GM12878 (cell line): ENCODE data around the gene SH3D19. TPM values are rescaled to one million over a fixed set of nuclear protein-coding genes. Genes with fewer than 3 reads are reported as not detected.

Experiments
- ATAC-seq: fragments of 200-7000 bp; cut with Tn5 transposase; 3 replicates; pipeline ENCODE4 v1.9.1; 2020; ENCODE audit warnings: mild to moderate bottlenecking, moderate library complexity
- BruUV-seq: library from RNA; stranded (reverse); fragments of 400-500 nt; replicated peaks from 2 replicates; lab custom pipeline; 2021; lab: Mats Ljungman, UMichigan
- CTCF ChIA-PET: fragments of 300-600 bp; sonication (Branson Sonifier 250); formaldehyde crosslinking; extraction: SDS; loops from one replicate; lab custom pipeline; 2021; ENCODE audit warnings: inconsistent platforms; lab: Yijun Ruan, JAX
- POLR2A ChIA-PET: fragments of 350-600 bp; formaldehyde crosslinking; extraction: SDS; loops from one replicate; lab custom pipeline; 2021; ENCODE audit warnings: inconsistent platforms; lab: Charles Lee
- RAD21 ChIA-PET: fragments of 300-600 bp; sonication (Branson Sonifier 250); formaldehyde crosslinking; loops from one replicate; lab custom pipeline; 2023; ENCODE audit warnings: antibody characterized with exemption; ENCODE audit not compliant: unreplicated experiment; lab: Charles Lee
- SMC1A ChIA-PET: fragments of 300-600 bp; sonication (Branson Sonifier 250); formaldehyde crosslinking; loops from one replicate; lab custom pipeline; 2023; ENCODE audit not compliant: unreplicated experiment, uncharacterized antibody; lab: Charles Lee
- DNase-seq: peaks from one replicate; pipeline ENCODE4 v3.0.0-alpha.2; 2011; ENCODE audit warnings: low read depth, low spot score
- FAIRE-seq: peaks from 3 replicates; lab custom pipeline; 2011; peaks lifted over from hg19 to GRCh38; lab: Jason Lieb, UNC
- H2AFZ ChIP-seq: 2 replicates; pipeline ENCODE4 v1.6.0; 2011; ENCODE audit warnings: low read depth, low read length, control low read depth; ENCODE audit not compliant: control insufficient read depth
- H3K27ac ChIP-seq: 2 replicates; pipeline ENCODE4 v1.5.1; 2011; ENCODE audit warnings: control low read depth; ENCODE audit not compliant: control insufficient read depth, insufficient read depth
- H3K27me3 ChIP-seq, 2 experiments: replicated peaks in 1 of 2; 2 replicates each; pipeline versions ENCODE4 v1.6.0 to v1.6.1; 2011; ENCODE audit warnings: low read length in 1 of 2; ENCODE audit not compliant: control insufficient read depth in 2 of 2, insufficient read depth in 2 of 2
- H3K36me3 ChIP-seq, 2 experiments: 2 replicates each; pipeline ENCODE4 v1.5.1; 2011; ENCODE audit warnings: low read length in 1 of 2; ENCODE audit not compliant: control insufficient read depth in 2 of 2, insufficient read depth in 2 of 2
- H3K4me1 ChIP-seq: 2 replicates; pipeline ENCODE4 v1.6.1; 2011; ENCODE audit warnings: mild to moderate bottlenecking, low read length, moderate library complexity, mixed read lengths; ENCODE audit not compliant: control insufficient read depth, insufficient read depth
- H3K4me2 ChIP-seq: 2 replicates; pipeline ENCODE4 v1.6.0; 2011; ENCODE audit warnings: control low read depth; ENCODE audit not compliant: control insufficient read depth, insufficient read depth
- H3K4me3 ChIP-seq: fragments of 200-600 bp; sonication (generic); 2 replicates; pipeline ENCODE4 v1.5.1; 2016
- H3K79me2 ChIP-seq: 2 replicates; pipeline ENCODE4 v1.6.0; 2011; ENCODE audit warnings: low read length; ENCODE audit not compliant: control insufficient read depth, insufficient read depth
- H3K9ac ChIP-seq: 2 replicates; pipeline ENCODE4 v1.8.0; 2011; ENCODE audit warnings: low read length, control low read depth, mixed read lengths; ENCODE audit not compliant: control insufficient read depth, insufficient read depth
- H3K9me3 ChIP-seq: replicated peaks from 3 replicates; pipeline ENCODE4 v1.5.1; 2011; ENCODE audit warnings: mild to moderate bottlenecking, low read length; ENCODE audit not compliant: control insufficient read depth, insufficient read depth
- H4K20me1 ChIP-seq: 2 replicates; pipeline ENCODE4 v1.6.0; 2011; ENCODE audit not compliant: control insufficient read depth, insufficient read depth
- CBFB ChIP-seq: IDR thresholded peaks from 2 replicates; pipeline ENCODE4 v1.6.1; 2016; ENCODE audit warnings: antibody characterized with exemption, low read depth
- CBX3 ChIP-seq: fragments of 200-600 bp; sonication (generic); IDR thresholded peaks from 2 replicates; pipeline ENCODE4 v1.6.1; 2016; ENCODE audit warnings: low read depth, borderline replicate concordance
- DPF2 ChIP-seq: fragments of 450-650 bp; IDR thresholded peaks from 2 replicates; pipeline ENCODE4 v1.6.1; 2017; ENCODE audit warnings: mild to moderate bottlenecking
- EED ChIP-seq: sonication (generic); IDR thresholded peaks from 2 replicates; pipeline ENCODE4 v1.6.1; 2016; ENCODE audit warnings: antibody characterized with exemption, low read depth
- EGR1 ChIP-seq, 2 experiments: IDR thresholded peaks; 1 replicate in 1 of 2; 2 replicates in 1 of 2; pipeline ENCODE4 v1.6.1; 2011 to 2012; ENCODE audit warnings: low read depth in 2 of 2, low read length in 2 of 2, borderline replicate concordance in 1 of 2, mild to moderate bottlenecking in 1 of 2, moderate library complexity in 1 of 2
- HDAC2 ChIP-seq: fragments of 200-600 bp; sonication (generic); IDR thresholded peaks from 2 replicates; pipeline ENCODE4 v1.6.1; 2017
- HDGF ChIP-seq: fragments of 450-650 bp; IDR thresholded peaks from 2 replicates; pipeline ENCODE4 v1.6.1; 2016; ENCODE audit warnings: antibody characterized with exemption
- JUNB ChIP-seq: IDR thresholded peaks from 2 replicates; pipeline ENCODE4 v1.6.1; 2016; ENCODE audit warnings: antibody characterized with exemption, mild to moderate bottlenecking
- KDM1A ChIP-seq: fragments of 200-600 bp; sonication (generic); IDR thresholded peaks from 2 replicates; pipeline ENCODE4 v1.6.1; 2016; ENCODE audit warnings: borderline replicate concordance
- MEF2B ChIP-seq: fragments of 450-650 bp; IDR thresholded peaks from 2 replicates; pipeline ENCODE4 v1.6.1; 2018; ENCODE audit warnings: mild to moderate bottlenecking, moderate library complexity; ENCODE audit not compliant: partially characterized antibody, poor library complexity, severe bottlenecking
- MXI1 ChIP-seq: fragments of 150-350 bp; IDR thresholded peaks from 2 replicates; pipeline ENCODE4 v1.6.1; 2011; ENCODE audit warnings: low read depth, mild to moderate bottlenecking, inconsistent platforms, low read length, improper control_type of control experiment
- TAF1 ChIP-seq: IDR thresholded peaks from 2 replicates; pipeline ENCODE4 v1.6.1; 2011; ENCODE audit warnings: mild to moderate bottlenecking, low read depth, low read length, borderline replicate concordance
- YBX1 ChIP-seq: fragments of 450-650 bp; IDR thresholded peaks from 2 replicates; pipeline ENCODE4 v1.6.1; 2016; ENCODE audit warnings: antibody characterized with exemption
- ZNF217 ChIP-seq: fragments of 450-650 bp; IDR thresholded peaks from 2 replicates; pipeline ENCODE4 v1.6.1; 2017; ENCODE audit warnings: antibody characterized with exemption, mild to moderate bottlenecking
- ZZZ3 ChIP-seq: IDR thresholded peaks from 2 replicates; pipeline ENCODE4 v1.6.1; 2011; ENCODE audit warnings: low read depth; ENCODE audit not compliant: control insufficient read depth, insufficient read length
- WGBS: methylation state at CpG from one replicate; pipeline ENCODE4 v1.1.6; 2016; ENCODE audit warnings: low lambda C conversion rate; ENCODE audit not compliant: insufficient replicate concordance, insufficient coverage; ENCODE audit errors: missing lambda C conversion rate; 5-methylcytosine and 5-hydroxymethylcytosine counted together
- in situ Hi-C: fragments of 300-500 bp; cut with MboI; formaldehyde crosslinking; loops from 9 replicates; pipeline ENCODE4 v1.14.3; 2018; ENCODE audit warnings: mixed read lengths
- intact Hi-C: fragments of 100-400 bp; cut with micrococcal nuclease; formaldehyde crosslinking; loops from one replicate; pipeline ENCODE4 v1.14.2; 2022; ENCODE audit not compliant: unreplicated experiment
- polyA plus RNA-seq, 11 experiments: library from polyadenylated mRNA; depleted of rRNA in 4 of 11; unstranded in 6 of 11; stranded (reverse) in 5 of 11; fragments of >200 nt; fragmentation: Nextera tagmentation in 4 of 11; fragmentation: Illumina TruSeq in 1 of 11; extraction: Ambion mirVana in 4 of 11; extraction: Trizol in 1 of 11; gene quantifications; 1 replicate in 1 of 11; 2 replicates in 10 of 11; pipeline versions ENCODE4 v1.2.1 to v1.2.3, GENCODE V29; 2011 to 2016; ENCODE audit warnings: inconsistent platforms in 2 of 11, missing spikeins in 2 of 11, low read depth in 1 of 11
- total RNA-seq, 4 experiments: library from RNA; depleted of rRNA in 3 of 4; stranded (reverse); fragments of >200 nt in 3 of 4; fragmentation: Illumina TruSeq in 1 of 4; extraction: Trizol in 1 of 4; gene quantifications; 2 replicates each; pipeline versions ENCODE4 v1.2.1 to v1.2.3, GENCODE V29; 2013 to 2021
- TF ChIP-seq, protein P1 (sequence below): IDR thresholded peaks from 2 replicates; pipeline ENCODE4 v1.6.1; 2012; ENCODE audit warnings: low read depth, low read length, improper control_type of control experiment
- TF ChIP-seq, protein P2 (sequence below): IDR thresholded peaks from 2 replicates; pipeline ENCODE4 v1.6.1; 2012; ENCODE audit warnings: mild to moderate bottlenecking, low read depth, low read length

Gene SH3D19
- total and polyA plus RNA-seq, 10 of the 15 experiments (the other 5 are each of a cell fraction or from before 2014, with no cell fraction given): 0.03 to 6.9 (median 0.33) TPM; not detected in 3

DNA sequence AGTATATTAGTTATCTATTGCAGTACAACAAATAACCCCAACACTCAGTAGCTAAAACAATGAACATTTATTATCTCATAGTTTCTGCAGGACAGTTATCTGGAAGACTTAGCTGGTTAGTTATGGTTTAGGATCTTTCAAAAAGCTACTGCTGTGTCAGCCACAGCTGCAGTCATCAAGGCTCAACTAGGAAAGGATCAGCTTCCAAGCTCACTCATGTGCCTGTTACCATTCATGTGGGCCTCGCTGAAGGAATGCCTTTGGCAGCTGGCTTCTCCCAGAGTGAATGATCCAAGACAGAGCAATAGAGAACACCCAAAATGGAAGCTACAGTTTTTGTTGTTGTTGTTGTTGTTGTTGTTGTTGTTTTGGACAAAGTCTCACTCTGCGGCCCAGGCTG lies 62.0 kb downstream of the SH3D19 start:
- no peak overlapping the region for H3K4me2 ChIP-seq
- no peaks in the 10 kb centered on the region for H3K36me3 ChIP-seq
- no peaks in the 10 kb centered on the region for H3K4me1 ChIP-seq
- SMC1A ChIA-PET: no interaction called here
- no peak overlapping the region for H3K27ac ChIP-seq
- in situ Hi-C loops: no loop called here
- RAD21 ChIA-PET: no interaction called here
- no peak overlapping the region for H2AFZ ChIP-seq
- H3K4me3 ChIP-seq: no peak overlapping the region
- H3K9ac ChIP-seq: no peak overlapping the region
- DNase-seq (no peak), ATAC-seq (no peak), FAIRE-seq (no peak)
- WGBS: 29% methylated on average over 2 of the region's 2 CpGs
- no peak for TF ChIP-seq KDM1A
- TF ChIP-seq ZNF217: no peak
- TF ChIP-seq CBFB: no peak
- TF ChIP-seq EED: no peak
- TF ChIP-seq DPF2: no peak
- TF ChIP-seq MEF2B: no peak
- no peak for TF ChIP-seq HDGF
- no peak for TF ChIP-seq HDAC2
- intact Hi-C loops: no loop called here
- no peaks in the 10 kb centered on the region; a peak in 3 of 4 replicates for H3K27me3 ChIP-seq
- BruUV-seq: no TSS peak
- no peaks in the 10 kb centered on the region for H3K9me3 ChIP-seq
- CTCF ChIA-PET: interaction anchor here (0.9 to 1.6 kb wide), 3 partner anchors 12 to 96 kb away, joined by 3 to 4 read pairs (median 3); no protein-coding TSS in a partner anchor
- no peaks in the 10 kb centered on the region for H3K79me2 ChIP-seq
- POLR2A ChIA-PET: no interaction called here
- H4K20me1 ChIP-seq: no peaks in the 10 kb centered on the region

DNA sequence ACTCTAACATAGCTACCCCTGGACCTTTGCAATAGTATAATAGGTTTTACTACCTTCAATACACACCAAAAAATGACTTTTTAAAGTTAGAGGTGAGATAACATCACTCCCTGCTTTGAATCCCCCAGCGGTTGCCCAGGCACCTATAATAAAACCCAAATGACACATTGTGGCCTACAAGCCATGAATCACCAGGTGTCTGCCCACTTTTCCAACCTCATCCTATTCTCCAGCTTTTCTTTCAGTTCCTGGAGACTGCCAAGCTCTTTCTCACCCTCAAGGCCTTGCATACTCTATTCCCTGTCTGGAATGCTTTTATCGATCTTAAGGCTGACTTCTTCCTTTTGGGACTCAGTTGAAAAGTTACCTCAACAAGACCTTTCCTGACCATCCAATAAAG lies 64.9 kb downstream of the SH3D19 start:
- H4K20me1 ChIP-seq: no peaks in the 10 kb centered on the region
- H3K79me2 ChIP-seq: no peaks in the 10 kb centered on the region
- H3K4me2 ChIP-seq: no peak overlapping the region
- H3K4me3 ChIP-seq: no peak overlapping the region
- no TSS peak for BruUV-seq
- in situ Hi-C loops: no loop called here
- H3K9ac ChIP-seq: no peak overlapping the region
- ChIA-PET POLR2A (no interaction called here), SMC1A (no interaction called here), RAD21 (no interaction called here), CTCF (no interaction called here)
- DNase-seq (no peak), FAIRE-seq (no peak), ATAC-seq (no peak)
- no peak overlapping the region for H2AFZ ChIP-seq
- H3K27me3 ChIP-seq: no peaks in the 10 kb centered on the region; a peak in 3 of 4 replicates
- no peaks in the 10 kb centered on the region for H3K9me3 ChIP-seq
- WGBS: 65% methylated on average over 2 of the region's 2 CpGs
- no peak overlapping the region for H3K27ac ChIP-seq
- TF ChIP-seq, protein P1, sequence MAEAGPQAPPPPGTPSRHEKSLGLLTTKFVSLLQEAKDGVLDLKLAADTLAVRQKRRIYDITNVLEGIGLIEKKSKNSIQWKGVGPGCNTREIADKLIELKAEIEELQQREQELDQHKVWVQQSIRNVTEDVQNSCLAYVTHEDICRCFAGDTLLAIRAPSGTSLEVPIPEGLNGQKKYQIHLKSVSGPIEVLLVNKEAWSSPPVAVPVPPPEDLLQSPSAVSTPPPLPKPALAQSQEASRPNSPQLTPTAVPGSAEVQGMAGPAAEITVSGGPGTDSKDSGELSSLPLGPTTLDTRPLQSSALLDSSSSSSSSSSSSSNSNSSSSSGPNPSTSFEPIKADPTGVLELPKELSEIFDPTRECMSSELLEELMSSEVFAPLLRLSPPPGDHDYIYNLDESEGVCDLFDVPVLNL: no peak
- TF ChIP-seq ZNF217: no peak
- TF ChIP-seq CBX3: no peak
- TF ChIP-seq ZZZ3: no peak
- TF ChIP-seq, protein P2, sequence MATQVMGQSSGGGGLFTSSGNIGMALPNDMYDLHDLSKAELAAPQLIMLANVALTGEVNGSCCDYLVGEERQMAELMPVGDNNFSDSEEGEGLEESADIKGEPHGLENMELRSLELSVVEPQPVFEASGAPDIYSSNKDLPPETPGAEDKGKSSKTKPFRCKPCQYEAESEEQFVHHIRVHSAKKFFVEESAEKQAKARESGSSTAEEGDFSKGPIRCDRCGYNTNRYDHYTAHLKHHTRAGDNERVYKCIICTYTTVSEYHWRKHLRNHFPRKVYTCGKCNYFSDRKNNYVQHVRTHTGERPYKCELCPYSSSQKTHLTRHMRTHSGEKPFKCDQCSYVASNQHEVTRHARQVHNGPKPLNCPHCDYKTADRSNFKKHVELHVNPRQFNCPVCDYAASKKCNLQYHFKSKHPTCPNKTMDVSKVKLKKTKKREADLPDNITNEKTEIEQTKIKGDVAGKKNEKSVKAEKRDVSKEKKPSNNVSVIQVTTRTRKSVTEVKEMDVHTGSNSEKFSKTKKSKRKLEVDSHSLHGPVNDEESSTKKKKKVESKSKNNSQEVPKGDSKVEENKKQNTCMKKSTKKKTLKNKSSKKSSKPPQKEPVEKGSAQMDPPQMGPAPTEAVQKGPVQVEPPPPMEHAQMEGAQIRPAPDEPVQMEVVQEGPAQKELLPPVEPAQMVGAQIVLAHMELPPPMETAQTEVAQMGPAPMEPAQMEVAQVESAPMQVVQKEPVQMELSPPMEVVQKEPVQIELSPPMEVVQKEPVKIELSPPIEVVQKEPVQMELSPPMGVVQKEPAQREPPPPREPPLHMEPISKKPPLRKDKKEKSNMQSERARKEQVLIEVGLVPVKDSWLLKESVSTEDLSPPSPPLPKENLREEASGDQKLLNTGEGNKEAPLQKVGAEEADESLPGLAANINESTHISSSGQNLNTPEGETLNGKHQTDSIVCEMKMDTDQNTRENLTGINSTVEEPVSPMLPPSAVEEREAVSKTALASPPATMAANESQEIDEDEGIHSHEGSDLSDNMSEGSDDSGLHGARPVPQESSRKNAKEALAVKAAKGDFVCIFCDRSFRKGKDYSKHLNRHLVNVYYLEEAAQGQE: no peak
- TF ChIP-seq MXI1: no peak
- no peak for TF ChIP-seq JUNB
- no peak for TF ChIP-seq EGR1 (IDR thresholded peaks at IDR 0.05; ENCODE audit: borderline replicate concordance in 1 of 2, low read depth in 2 of 2, low read length in 2 of 2)
- no peak for TF ChIP-seq YBX1
- TF ChIP-seq TAF1: no peak
- intact Hi-C loops: no loop called here
- H3K36me3 ChIP-seq: no peaks in the 10 kb centered on the region
- H3K4me1 ChIP-seq: no peaks in the 10 kb centered on the region
